Measurements from ENCODE around the gene TP73. TPM values are rescaled to one million over a fixed set of nuclear protein-coding genes. Genes with fewer than 3 reads are reported as not detected.

Gene TP73
- total RNA-seq, 1 experiment from 2014 or later, result 2.5 TPM

- DNase-seq (ENCODE audit: low read depth), result no peak
These were observed 401 bp downstream of the TP73 start for GRCh38 chr1:3652548-3653285.

- DNase-seq (ENCODE audit: low read depth), result no peak
These were observed 936 bp downstream of the TP73 start for GRCh38 chr1:3653286-3653618.

GRCh38 chr1:3654549-3655281 is 2.4 kb downstream of the TP73 start:
- no peak for DNase-seq (ENCODE audit: low read depth)

DNA sequence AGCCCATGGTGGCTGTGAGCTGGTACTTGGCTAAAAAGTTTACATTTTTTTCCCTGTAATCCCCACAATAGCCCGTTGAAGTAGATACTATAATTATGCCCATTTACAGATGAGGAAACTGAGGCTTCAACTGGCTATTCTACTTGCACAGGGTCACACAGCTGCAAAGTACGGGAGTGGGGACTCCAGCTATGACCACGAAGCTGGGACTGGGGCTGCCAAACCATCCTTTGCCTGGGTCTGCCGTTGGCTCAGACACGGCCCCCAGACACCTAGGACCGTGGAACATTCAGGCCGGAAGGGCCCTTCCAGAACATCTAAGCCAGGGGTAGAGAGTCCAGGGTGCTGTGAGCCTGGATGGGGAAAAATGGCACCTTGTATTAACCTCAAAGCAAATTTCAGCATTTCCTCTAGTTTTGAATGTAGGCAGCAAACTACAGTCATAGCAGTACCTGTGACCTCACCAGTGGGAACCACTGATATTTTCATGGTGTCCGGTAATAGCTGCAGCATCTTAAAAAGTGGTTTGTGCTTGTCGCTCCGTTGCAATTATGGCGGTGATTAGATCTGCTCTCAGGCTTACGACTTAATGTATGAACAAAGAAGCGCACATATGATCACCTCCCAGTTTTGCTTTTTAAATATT is 4.3 kb downstream of the TP73 start:
- DNase-seq (ENCODE audit: low read depth), result no peak

GRCh38 chr1:3657096-3657475 is 4.8 kb downstream of the TP73 start:
- no peak for DNase-seq (ENCODE audit: low read depth)

- no peak for DNase-seq (ENCODE audit: low read depth)
These were observed 5.4 kb downstream of the TP73 start for GRCh38 chr1:3657578-3658230.

DNA sequence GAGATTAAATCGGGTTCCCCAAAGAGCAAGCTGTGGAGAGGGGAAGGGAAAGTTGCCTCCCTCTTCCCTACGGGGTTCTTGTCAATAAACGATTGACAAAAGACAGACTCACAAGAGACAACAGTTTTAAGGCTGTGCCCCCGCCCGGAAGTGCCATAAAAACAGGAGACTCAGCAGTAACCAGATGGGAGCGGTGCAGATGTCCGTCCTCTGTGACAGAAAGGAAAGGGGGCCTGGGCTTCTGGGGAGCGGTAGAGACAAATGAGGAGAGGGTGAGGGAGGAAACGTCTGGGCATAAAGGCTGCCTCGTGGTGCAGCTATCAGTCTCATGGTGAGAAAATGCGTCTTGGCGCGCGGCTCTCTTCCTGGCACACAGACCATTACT is 5.9 kb downstream of the TP73 start:
- no peak for DNase-seq (ENCODE audit: low read depth)

- no peak for DNase-seq (ENCODE audit: low read depth)
These were observed 6.8 kb downstream of the TP73 start for GRCh38 chr1:3659093-3659492.

DNA sequence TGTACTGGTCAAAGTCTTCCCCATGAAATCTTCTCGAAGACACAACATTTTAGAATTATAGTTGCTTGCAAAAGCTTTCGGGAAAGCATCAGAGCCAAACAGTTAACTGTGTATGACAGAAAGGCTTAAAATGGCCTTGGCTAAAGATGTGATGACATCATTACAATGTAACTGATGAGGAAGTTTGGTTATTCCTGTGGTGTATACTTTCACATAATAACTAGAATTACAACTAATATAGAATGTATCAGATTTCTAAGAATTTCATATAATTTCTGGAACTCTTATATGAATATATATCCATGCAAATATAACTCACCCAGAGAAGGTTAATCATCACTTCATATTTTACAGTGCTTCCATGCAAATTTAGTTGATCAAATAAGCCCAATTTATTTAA is 8.4 kb downstream of the TP73 start:
- DNase-seq (ENCODE audit: low read depth), result no peak

DNA sequence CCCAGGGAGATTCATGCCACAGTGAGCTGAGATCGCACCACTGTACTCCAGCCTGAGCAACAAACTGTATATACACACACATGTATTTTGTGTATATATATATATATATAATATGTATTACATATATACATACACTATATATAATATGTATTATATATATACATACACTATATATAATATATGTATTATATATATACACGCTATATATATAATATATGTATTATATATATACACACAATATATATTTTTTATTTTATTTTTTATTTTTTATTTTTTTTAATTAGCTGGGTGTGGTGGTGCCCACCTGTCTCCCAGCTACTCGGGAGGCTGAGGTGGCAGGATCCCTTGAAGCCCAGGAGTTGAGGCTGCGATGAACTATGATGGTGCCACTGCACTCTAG is 9.3 kb downstream of the TP73 start:
- no peak for DNase-seq (ENCODE audit: low read depth)

DNA sequence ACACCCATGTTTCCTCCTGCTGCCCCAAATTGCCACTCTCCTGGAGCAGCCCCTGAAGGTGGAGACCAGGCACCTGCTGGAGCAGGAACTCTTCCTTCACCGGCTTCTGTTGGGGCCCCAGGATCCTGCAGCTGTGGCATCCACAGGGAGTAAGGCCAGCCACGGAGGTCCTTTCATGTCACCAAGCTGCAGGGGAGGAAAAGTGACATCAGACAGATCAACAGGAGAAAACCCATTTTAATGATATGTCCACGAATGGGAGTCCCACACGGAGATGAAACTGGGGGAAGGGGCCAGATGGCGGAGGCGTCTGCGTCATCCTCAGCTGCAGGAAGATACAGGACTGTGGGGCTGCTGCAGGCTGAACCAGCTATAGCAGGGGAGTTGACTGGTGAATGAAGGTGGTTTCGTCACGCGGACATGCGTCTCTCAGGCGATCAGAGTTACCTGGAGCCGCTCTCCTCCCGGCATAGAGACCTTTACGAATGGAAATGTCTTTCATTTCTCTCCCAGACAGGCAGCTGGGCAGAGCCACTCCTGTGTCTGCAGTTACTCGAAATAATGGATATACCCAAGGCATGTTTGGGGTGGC is 9.9 kb downstream of the TP73 start:
- no peak for DNase-seq (ENCODE audit: low read depth)

- DNase-seq (ENCODE audit: low read depth), result no peak
These were observed 11.8 kb downstream of the TP73 start for GRCh38 chr1:3663999-3664699.

DNA sequence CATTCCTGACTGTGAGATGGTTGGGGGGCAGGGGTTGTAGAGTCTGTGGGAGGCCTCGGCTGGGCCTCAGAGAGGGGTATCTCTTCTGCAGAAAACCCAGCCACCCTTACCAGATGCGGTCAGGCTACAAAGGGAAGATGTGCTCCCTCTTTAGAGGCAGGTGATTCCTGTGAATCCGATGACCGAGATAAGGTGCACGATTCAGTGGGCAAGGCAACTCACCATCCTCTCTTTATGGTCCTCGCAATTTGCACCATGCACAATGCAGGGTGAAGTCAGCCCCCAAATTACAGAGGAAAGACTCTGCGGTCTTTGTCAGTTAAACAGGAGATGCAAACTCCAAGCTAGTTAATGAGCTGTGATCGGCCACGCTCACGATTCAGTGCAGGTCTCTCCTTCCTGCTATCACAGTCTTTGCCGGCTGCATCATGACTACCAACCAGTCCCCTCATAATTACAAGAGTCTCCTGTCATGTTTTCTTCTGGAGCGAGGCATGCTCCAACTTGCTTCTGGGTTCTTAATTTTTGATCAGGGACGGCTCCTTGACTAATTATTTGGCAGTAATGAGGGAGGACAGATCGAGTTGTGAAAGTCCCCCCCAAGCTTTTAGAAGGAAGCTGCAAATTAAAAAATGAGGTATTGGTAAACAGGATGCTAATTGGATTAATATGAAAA is 12.5 kb downstream of the TP73 start:
- no peak for DNase-seq (ENCODE audit: low read depth)

DNA sequence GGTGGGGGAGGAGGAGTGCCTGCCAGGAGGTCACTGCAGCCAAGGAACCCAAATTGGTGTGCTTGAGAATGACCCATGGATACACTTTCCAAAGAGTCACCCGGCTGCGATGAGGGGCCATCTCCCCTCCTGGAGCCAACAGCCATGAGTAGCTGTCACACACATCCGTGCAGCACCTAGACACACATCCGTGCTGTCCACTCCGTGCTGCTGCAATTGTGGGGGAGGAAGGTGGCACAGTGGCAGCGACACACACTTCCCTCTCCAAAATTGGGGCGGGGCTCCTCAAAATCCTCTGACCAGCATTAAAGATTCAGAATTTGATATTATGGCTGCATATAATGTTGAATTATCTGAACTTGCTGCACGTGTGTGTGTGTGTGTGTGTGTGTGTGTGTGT is 15.8 kb downstream of the TP73 start:
- DNase-seq (ENCODE audit: low read depth), result no peak

GRCh38 chr1:3668585-3669300 is 16.4 kb downstream of the TP73 start:
- peak; percentile 63 for DNase-seq (ENCODE audit: low read depth)

DNA sequence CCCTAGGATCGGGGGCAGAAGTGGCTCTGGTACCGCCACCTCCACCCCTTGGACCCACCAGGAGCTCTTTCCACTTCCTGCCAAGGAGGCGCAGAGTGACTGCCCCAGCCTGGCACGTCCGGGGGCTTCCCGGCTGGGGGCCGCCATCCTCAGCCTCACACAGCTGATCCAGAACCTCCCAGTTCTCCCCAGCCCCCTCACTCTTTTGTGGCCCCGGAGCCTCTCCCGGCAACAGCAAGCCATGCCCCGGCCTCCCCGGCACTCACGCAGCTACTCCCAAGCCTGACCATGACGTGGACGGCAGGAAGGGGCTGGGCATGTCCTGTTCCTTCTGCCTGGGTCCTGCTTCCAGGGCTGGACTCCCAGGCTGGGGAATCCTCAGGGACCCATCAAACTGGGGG is 17.1 kb downstream of the TP73 start:
- DNase-seq (ENCODE audit: low read depth), result no peak

DNA sequence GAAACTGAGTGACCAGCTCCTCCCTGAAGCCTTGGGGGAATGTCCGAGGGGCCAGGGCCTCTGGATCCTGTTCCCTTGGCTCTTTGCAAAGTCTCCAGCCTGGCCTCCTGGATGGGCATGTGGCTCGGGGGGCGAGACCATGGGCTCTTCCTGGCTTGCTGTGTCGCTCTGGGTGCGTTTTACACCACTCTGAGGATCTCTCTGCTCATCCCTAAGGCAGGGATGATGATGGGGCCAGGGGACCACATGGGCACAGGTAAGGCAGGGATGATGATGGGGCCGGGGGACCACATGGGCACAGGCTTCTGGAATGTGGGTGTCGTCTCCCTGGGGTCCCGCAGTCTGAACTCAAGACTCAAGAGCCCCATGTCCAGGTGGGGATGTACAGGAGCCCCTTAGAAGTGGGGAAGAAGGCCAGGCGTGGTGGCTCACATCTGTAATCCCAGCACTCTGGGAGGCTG is 17.7 kb downstream of the TP73 start:
- DNase-seq (ENCODE audit: low read depth), result no peak

DNA sequence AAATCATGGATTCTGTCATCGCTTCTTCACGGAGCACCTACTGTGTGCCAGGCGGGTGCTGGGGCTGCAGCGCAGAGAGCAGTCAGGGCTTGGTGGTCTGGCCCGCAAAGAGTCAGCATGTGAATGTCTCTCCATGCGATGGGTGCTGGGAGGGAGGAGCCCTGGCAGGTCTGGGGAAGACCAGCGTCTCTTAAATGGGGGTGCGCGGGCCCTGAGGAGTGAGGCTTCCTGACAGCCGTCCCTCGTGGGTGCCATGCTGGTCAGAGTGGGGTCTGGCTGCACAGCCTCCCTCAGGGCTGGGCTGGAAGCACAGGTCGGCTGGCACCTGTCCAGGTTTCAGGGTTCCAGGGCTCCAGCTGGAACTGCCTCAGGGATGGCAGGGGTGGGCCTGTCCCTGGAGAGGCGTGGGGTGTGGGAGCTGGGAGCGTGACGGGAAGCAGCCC is 18.5 kb downstream of the TP73 start:
- no peak for DNase-seq (ENCODE audit: low read depth)

DNA sequence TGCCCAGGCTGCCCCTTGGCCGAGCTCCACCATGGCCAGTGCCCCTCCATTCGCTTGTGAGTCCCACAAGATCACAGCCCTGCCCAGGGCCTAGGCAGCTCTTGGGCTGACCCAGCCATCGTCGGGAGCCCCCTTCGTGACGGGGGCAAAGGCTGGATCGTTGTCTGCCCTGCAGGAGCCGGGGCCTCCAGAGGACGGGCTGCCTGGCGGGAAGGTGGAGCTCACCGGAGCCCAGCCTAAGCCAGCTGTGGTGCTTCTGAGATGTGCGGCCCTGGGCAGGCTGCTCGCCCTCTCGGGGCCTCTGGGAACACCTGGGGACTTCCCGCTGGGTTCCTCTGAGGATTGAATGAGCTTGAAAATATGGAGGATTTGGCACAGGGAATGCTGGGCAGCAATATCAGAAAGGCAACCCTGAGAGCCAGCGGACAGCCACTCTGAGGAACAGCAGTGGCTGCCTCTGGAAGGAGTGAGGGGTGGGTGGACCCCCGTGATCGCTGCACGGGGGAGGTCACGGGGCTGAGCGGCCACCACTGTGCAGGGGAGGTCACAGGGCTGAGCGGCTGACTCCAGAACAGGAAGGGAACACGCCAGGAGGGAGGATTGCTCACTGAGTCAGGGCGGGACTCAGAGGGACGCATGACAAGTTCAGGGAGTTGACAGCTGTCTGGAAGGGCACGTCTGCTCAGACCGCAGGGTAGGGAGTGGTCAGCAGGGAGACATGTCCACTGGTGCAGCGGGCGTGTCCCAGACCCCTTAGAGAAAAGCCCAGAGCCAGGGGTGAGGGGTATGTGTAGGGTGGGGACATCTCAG is 19.3 kb downstream of the TP73 start:
- DNase-seq (ENCODE audit: low read depth), result peak; percentile 52

Data from Daoy (cell line).